Central memory CD8-positive, alpha-beta T cell (primary cell): Measurements from ENCODE around the gene SLC25A26.

Experiments
- ATAC-seq: fragments of 150-1000 bp; cut with Tn5 transposase; replicated peaks from 2 replicates; pipeline ENCODE4 v1.10.0; 2022; ENCODE audit warnings: mild to moderate bottlenecking, moderate FRiP score, moderate number of reproducible peaks; ENCODE audit not compliant: poor library complexity, severe bottlenecking; ENCODE audit errors: extremely low read depth
- DNase-seq, 2 donors: peaks; one replicate each; pipeline ENCODE4 v3.0.0; 2021; ENCODE audit warnings: low spot score in 2 of 2
- H3K27ac Mint-ChIP-seq: one replicate; pipeline ENCODE4 v1.8.0; 2022; ENCODE audit warnings: low read depth, mild to moderate bottlenecking, moderate library complexity, mixed read lengths
- H3K27me3 Mint-ChIP-seq: one replicate; pipeline ENCODE4 v1.8.0; 2022; ENCODE audit warnings: mixed read lengths
- H3K36me3 Mint-ChIP-seq: one replicate; pipeline ENCODE4 v1.8.0; 2022; ENCODE audit warnings: mild to moderate bottlenecking, moderate library complexity, mixed read lengths; ENCODE audit not compliant: insufficient read depth
- H3K4me1 Mint-ChIP-seq: one replicate; pipeline ENCODE4 v1.8.0; 2022; ENCODE audit warnings: mixed read lengths
- H3K4me3 Mint-ChIP-seq: one replicate; pipeline ENCODE4 v1.8.0; 2022; ENCODE audit warnings: mild to moderate bottlenecking, moderate library complexity, mixed read lengths
- H3K9me3 Mint-ChIP-seq: one replicate; pipeline ENCODE4 v1.8.0; 2022; ENCODE audit warnings: mixed read lengths

SLC25A26 gene, protein sequence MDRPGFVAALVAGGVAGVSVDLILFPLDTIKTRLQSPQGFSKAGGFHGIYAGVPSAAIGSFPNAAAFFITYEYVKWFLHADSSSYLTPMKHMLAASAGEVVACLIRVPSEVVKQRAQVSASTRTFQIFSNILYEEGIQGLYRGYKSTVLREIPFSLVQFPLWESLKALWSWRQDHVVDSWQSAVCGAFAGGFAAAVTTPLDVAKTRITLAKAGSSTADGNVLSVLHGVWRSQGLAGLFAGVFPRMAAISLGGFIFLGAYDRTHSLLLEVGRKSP

DNA sequence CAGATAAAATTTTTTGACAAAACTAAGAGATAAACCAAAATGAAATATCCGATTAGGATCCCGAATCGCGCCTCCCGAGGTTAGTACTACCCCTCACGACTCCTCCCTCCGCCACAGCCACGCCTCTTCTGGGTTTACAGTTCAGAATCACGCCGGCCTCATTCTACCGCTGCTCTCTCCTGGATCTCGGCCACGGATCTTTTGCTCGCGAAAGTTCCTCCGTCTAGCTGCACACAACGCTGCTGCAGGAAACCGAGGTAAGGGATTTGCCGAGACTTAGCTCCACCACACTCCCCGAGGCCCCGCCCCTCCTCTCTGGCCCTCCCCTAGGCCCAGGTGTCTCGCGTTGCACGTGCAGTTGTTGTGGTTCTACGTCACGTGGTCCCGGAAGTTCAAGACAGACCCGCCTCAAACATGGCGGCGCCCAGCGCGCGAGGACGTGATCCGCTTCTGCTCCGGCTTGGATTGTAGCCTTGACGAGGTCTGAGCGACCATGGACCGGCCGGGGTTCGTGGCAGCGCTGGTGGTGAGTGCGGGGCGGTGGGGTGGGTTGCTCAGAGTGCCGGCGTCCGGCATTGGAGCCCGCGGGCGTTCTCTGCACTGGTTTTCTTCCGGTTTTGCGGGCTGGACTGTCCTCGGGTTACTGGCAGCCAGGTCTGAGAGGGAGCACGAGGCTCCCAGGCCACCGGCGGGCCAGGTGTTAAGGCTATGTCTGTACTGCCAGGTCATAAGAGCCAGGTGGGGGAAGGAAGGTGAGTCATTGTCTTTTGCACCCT is at the start of gene SLC25A26:
Gene SLC25A26, plus strand, starts transcription at position 400 of the 776 bp plus-strand sequence. Its CDS starts 94 bp downstream, at position 494.
- H3K36me3 Mint-ChIP-seq, result peaks cover 20% of the 10 kb centered on the region
- DNase-seq (peak; percentile 91 to 96), ATAC-seq (peak; percentile 98)
- H3K4me1 Mint-ChIP-seq, result peaks cover 40% of the 10 kb centered on the region
- peak within 1 kb of the TSS; percentile 90 for H3K27ac Mint-ChIP-seq
- no peaks in the 10 kb centered on the region for H3K9me3 Mint-ChIP-seq
- peak within 1 kb of the TSS; percentile 91 for H3K4me3 Mint-ChIP-seq
- H3K27me3 Mint-ChIP-seq, result no peaks in the 10 kb centered on the region

DNA sequence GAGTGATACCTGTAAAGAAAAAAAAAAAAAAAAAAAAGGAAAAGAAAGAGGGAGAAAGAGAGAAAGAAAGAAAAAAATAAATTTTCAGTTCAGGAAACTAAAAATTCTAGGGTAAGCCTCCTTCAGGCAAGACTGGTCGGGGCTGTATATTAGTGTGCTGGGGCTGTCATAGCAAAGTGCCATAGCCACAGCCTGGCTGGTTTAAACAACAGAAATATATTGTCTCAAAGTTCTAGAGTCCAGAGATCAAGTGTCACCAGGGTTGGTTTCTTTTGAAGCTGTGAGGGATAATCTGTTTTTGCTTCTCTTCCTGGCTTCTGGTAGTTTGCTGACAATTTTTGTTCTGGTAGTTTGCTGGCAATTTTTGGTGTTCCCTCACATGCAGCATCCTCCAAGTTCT is 48.4 kb upstream of the SLC25A26 start:
- peaks cover 20% of the 10 kb centered on the region for H3K27me3 Mint-ChIP-seq
- ATAC-seq (no peak), DNase-seq (no peak)
- no peaks in the 10 kb centered on the region for H3K4me1 Mint-ChIP-seq
- H3K27ac Mint-ChIP-seq, result no peak overlapping the region
- no peaks in the 10 kb centered on the region for H3K36me3 Mint-ChIP-seq
- no peaks in the 10 kb centered on the region for H3K9me3 Mint-ChIP-seq
- no peak overlapping the region for H3K4me3 Mint-ChIP-seq

DNA sequence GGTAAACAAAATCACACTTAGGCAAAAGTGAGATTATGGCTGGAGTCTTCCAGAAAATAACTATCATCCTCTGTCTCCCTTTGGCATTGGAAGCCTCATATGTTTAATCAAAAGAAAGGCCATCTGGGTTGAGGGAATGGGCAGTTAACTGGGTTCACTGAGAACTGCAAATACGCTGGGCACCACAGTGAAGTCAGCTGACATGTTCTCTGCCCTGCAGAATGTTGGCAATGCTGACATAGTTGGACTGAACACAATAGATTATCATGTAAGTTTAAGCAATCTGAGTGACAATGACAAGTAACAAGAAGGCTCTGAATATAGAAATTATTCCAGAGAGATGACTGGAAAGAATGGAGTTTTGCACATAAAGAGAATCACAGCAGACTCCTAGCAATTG is 43.8 kb upstream of the SLC25A26 start:
- Mint-ChIP-seq H3K9me3 (no peaks in the 10 kb centered on the region), H3K36me3 (no peaks in the 10 kb centered on the region), H3K27ac (no peak overlapping the region), H3K4me3 (no peak overlapping the region), H3K4me1 (no peaks in the 10 kb centered on the region), H3K27me3 (peaks cover 11% of the 10 kb centered on the region)
- DNase-seq (no peak), ATAC-seq (no peak)

DNA sequence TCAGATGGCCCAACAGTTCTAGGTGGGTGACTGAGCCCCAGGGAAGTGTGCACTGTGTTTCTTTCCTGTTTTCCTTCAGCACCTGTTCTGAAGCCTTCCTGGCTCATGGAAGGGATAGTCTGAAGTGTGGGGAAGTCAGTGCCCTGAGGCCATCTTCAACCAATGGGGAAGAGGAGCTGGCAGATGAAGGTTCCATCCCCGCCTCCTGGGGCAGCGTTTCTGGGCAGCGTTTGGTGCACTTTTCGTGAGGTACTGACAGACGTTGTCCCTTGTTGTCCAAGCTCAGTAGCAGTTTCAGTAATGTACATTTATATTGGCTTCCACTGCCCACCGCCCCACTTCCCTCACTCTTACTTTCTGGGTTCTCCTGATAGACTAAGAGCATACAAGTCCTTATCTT is 42.6 kb upstream of the SLC25A26 start:
- no peaks in the 10 kb centered on the region for H3K9me3 Mint-ChIP-seq
- ATAC-seq, result no peak
- H3K27me3 Mint-ChIP-seq, result peaks cover under 1% of the 10 kb centered on the region
- no peaks in the 10 kb centered on the region for H3K4me1 Mint-ChIP-seq
- H3K4me3 Mint-ChIP-seq, result no peak overlapping the region
- no peaks in the 10 kb centered on the region for H3K36me3 Mint-ChIP-seq
- H3K27ac Mint-ChIP-seq, result no peak overlapping the region
- DNase-seq, result no peak

DNA sequence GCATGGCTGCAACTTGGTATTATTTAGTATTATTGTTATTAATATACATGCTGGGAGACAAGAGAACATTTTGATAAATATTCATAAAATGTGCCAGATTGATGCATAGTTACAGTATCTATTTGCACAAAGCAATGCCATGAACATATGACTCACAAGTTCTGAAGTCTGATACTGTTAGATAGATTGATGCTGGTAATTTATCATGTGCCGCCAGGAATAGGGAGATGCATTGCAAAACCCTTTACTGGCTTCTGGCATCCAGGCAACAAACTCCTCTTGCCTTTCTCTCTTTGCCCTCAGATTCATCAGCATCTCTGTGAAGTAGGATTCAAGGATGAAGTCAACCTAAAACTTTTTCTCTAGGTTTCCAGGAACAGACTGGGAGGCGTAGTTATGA is 41.0 kb upstream of the SLC25A26 start:
- ATAC-seq (no peak), DNase-seq (no peak)
- Mint-ChIP-seq H3K27ac (no peak overlapping the region), H3K4me3 (no peak overlapping the region), H3K36me3 (no peaks in the 10 kb centered on the region), H3K9me3 (no peaks in the 10 kb centered on the region), H3K4me1 (no peaks in the 10 kb centered on the region), H3K27me3 (no peaks in the 10 kb centered on the region)

DNA sequence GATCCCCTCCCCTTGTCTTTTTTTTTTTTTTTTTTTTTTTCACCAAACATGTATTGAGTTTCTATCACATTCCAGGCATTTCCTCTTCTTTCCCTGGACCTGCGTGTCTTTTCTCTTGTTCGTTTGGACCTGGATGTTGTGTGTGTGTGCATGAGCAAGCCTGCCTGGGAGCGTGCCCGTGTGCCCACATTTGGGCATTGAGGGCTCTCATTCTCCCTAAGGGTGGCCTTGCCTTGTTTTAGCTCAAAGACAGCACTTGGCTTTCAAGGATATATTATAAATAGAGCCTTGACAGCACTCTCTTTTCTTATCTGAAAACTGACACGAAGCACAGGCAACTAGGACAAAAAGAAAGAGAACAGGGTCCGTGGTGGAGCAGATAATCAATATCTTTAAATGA is 39.0 kb upstream of the SLC25A26 start:
- Mint-ChIP-seq H3K4me1 (no peaks in the 10 kb centered on the region), H3K4me3 (no peak overlapping the region), H3K36me3 (no peaks in the 10 kb centered on the region), H3K27ac (no peak overlapping the region), H3K9me3 (no peaks in the 10 kb centered on the region), H3K27me3 (no peaks in the 10 kb centered on the region)
- DNase-seq (no peak), ATAC-seq (no peak)

DNA sequence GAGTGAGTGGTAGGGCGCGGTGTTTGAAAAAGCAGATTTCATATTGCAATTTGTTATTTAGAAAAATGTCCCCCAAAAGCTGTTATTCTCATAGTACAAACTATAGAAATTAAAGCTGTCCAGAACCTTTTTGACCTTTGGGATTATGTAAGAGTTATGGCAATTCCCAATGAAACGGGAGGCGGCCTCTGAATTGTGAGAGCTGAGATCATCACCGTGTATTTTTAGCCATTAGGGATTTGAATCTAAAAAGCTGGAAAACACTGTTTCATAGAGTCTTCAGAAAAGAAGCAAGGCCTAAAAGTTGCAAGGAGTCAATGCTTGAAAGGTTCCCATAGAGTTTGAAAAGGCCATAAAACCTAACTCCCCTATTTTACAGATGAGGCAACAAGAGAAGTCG is 38.6 kb upstream of the SLC25A26 start:
- H3K4me3 Mint-ChIP-seq, result no peak overlapping the region
- ATAC-seq (no peak), DNase-seq (no peak)
- no peak overlapping the region for H3K27ac Mint-ChIP-seq
- H3K4me1 Mint-ChIP-seq, result no peaks in the 10 kb centered on the region
- H3K27me3 Mint-ChIP-seq, result no peaks in the 10 kb centered on the region
- H3K9me3 Mint-ChIP-seq, result no peaks in the 10 kb centered on the region
- H3K36me3 Mint-ChIP-seq, result no peaks in the 10 kb centered on the region

DNA sequence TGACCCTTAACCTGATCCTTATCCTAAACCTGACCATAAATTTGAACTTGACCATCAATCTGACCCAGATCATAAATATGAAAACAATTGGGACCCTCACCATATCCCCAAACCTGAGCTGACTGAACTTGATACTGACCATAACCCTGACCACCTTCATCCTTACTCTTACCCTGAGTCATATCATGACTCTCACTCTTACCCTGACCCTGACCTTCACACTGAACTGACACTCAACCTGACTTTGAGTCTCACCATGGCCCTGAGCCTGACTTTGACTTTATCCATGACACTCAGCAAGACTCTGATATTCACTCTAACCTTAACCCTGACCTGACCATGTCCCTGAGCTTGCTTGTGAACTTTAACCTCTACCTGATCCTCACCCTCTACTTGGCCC is 34.3 kb upstream of the SLC25A26 start:
- no peaks in the 10 kb centered on the region for H3K4me1 Mint-ChIP-seq
- H3K36me3 Mint-ChIP-seq, result no peaks in the 10 kb centered on the region

DNA sequence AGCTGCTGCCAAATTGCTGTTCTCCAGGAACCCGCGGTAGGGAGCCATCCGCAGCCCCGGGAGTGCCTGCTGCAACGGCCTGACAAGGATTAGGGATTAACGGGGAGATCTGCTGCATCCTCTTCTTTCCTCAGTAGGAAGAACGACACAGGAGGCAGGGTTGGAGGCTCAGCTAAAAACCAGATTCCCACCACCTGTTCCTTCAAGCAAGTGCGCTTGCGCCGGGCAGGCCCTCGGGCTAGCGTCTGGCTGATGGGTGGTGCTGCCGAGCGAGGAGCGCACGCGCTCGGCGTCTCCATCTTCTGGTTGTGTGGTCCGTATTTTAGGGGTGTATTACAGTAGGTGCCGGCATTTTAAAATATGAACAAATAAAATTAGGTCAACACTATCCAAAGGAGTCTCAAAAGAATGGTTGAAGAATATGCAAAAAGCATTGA is 25.4 kb upstream of the SLC25A26 start:
- H3K4me3 Mint-ChIP-seq, result no peak overlapping the region
- peaks cover 34% of the 10 kb centered on the region for H3K27me3 Mint-ChIP-seq
- ATAC-seq (no peak), DNase-seq (no peak)
- H3K36me3 Mint-ChIP-seq, result no peaks in the 10 kb centered on the region
- no peaks in the 10 kb centered on the region for H3K4me1 Mint-ChIP-seq
- H3K9me3 Mint-ChIP-seq, result no peaks in the 10 kb centered on the region
- no peak overlapping the region for H3K27ac Mint-ChIP-seq

More for the DNA sequence above, 34.3 kb upstream of the SLC25A26 start:
- no peak for ATAC-seq
- H3K4me3 Mint-ChIP-seq, result no peak overlapping the region
- H3K27me3 Mint-ChIP-seq, result no peaks in the 10 kb centered on the region
- no peak overlapping the region for H3K27ac Mint-ChIP-seq
- no peak for DNase-seq
- no peaks in the 10 kb centered on the region for H3K9me3 Mint-ChIP-seq

DNA sequence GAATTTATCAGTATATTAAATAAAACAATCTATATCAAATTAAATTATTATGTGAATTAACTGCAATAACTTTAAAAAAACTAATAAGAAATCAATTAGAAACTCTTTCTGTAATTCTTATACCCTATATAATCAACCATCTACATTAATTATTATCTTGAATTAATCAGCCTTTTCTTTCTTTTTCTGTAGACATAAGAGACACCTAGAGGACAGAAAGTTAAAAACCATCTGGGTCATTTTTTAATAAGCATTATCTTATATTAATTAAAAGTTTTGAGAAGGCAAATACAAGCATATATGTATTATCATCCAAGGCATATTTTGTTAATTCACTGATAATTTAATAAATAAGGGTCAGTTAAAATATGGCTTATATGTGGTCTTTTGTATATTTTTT is 24.2 kb upstream of the SLC25A26 start:
- Mint-ChIP-seq H3K27me3 (peaks cover 34% of the 10 kb centered on the region), H3K27ac (no peak overlapping the region), H3K36me3 (no peaks in the 10 kb centered on the region), H3K4me1 (no peaks in the 10 kb centered on the region), H3K9me3 (no peaks in the 10 kb centered on the region), H3K4me3 (no peak overlapping the region)
- ATAC-seq (no peak), DNase-seq (no peak)

DNA sequence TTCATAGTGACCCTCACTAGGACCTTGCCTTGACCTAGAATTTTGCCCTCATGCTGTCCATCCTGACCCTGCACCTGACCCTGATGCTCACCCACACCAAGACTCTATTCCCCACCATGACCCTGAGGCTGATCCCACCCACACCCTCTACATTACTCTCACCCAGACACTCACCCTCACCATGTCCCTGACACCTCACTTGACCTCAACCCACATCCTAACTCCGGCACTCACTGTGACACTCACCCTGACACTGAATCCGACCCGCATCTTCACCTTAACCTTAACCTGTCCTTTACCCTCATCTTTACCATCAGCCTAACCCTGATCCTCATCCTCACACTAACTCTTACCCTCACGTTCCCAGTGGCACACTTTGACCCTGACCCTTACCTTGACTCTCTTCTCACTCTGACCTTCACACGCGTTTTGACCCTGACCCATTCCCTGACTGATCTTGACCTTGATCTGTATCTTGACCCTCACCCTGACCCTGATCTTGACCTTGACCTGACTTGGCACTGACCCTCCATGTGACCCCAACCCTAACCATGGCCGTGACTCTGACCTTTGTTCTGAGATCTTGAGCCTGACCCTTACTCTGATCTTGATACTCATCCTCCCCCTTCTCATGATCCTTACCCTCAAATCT is 22.2 kb upstream of the SLC25A26 start:
- no peaks in the 10 kb centered on the region for H3K9me3 Mint-ChIP-seq
- H3K36me3 Mint-ChIP-seq, result no peaks in the 10 kb centered on the region
- no peak overlapping the region for H3K27ac Mint-ChIP-seq
- H3K27me3 Mint-ChIP-seq, result peaks cover 40% of the 10 kb centered on the region
- DNase-seq, result no peak
- ATAC-seq, result peak; percentile 19
- no peak overlapping the region for H3K4me3 Mint-ChIP-seq
- no peaks in the 10 kb centered on the region for H3K4me1 Mint-ChIP-seq

DNA sequence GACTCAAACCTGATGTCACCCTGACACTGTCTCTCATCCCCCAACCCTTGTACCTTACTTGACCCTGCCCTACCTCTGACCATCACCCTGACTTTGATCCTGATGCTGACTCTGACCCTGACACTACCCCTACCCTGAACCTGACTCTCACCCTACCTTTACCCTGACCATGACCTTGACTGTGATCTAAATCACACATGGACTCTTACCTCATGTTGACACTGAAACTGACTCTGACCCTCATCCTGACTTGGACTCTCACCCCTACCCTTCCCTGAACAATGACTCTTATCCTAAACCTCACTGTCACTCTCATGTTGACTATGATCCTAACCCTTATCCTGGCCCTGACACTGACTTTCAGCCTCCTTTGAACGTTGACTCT is 21.7 kb upstream of the SLC25A26 start:
- Mint-ChIP-seq H3K36me3 (no peaks in the 10 kb centered on the region), H3K9me3 (no peaks in the 10 kb centered on the region), H3K27ac (no peak overlapping the region), H3K4me1 (no peaks in the 10 kb centered on the region), H3K4me3 (no peak overlapping the region), H3K27me3 (peaks cover 40% of the 10 kb centered on the region)
- no peak for ATAC-seq
- no peak for DNase-seq

DNA sequence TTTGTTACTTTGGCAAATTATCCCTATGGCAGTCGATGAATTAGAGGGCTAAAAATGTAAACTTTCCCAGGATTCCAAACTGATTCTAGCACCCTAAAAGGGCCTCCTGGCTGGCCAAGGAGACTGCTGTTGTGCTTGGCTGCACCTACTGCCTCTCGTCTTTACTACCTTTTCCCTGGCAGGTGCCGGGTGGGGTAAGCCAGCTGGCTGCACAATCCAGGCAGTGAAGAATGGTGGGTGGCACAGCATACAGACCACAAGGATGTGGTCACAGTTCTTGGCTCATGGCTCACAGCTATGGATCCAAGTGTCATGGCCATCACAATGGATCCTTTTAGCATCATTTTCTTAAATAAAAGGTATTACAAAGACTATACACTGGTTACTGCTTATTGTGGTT is 20.7 kb upstream of the SLC25A26 start:
- Mint-ChIP-seq H3K4me1 (no peaks in the 10 kb centered on the region), H3K4me3 (no peak overlapping the region)
- ATAC-seq, result no peak

More for the DNA sequence above, 20.7 kb upstream of the SLC25A26 start:
- peaks cover 48% of the 10 kb centered on the region for H3K27me3 Mint-ChIP-seq
- no peak for DNase-seq
- no peaks in the 10 kb centered on the region for H3K36me3 Mint-ChIP-seq
- H3K9me3 Mint-ChIP-seq, result no peaks in the 10 kb centered on the region
- H3K27ac Mint-ChIP-seq, result no peak overlapping the region
